Measurements from ENCODE around the gene PRKG1. TPM values are rescaled to one million over a fixed set of nuclear protein-coding genes. Genes with fewer than 3 reads are reported as not detected.

The PRKG1 gene
- total RNA-seq, 1 donor from 2014 or later = 26.4 TPM

DNA sequence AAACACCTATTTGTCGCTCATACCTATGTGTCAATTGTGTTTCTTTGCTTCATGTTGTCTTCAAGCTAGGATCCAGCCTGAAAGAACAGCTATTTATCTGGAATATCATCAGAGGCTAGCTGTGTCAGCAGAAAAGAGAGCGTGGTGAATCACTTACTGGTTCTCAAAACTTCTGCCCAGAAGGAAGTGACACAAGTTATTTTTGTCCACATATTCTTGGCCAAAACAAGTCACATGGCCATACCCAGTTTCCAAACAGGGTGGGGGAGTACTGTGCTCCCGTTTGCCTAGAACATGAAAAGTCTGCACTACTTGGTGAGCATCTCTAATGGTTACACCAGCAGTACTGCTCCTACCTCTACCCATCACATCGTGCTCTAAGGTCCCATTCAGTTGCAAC, 786.0 kb downstream of the PRKG1 start:
- H3K4me2 ChIP-seq = no peak overlapping the region
- Mint-ChIP-seq H3K4me1 (peaks cover 13% of the 10 kb centered on the region), H3K27me3 (ENCODE audit: insufficient read depth, low read depth) (no peaks in the 10 kb centered on the region), H3K4me3 (no peak overlapping the region), H3K36me3 (no peaks in the 10 kb centered on the region), H3K9me3 (peaks cover 5% of the 10 kb centered on the region), H3K27ac (no peak overlapping the region)
- no peak for DNase-seq (ENCODE audit: low spot score)
- H3K9me3 ChIP-seq (ENCODE audit: low read depth) = peaks cover 9% of the 10 kb centered on the region
- H3K79me2 ChIP-seq (ENCODE audit: low read depth) = no peaks in the 10 kb centered on the region
- no peaks in the 10 kb centered on the region for H3K27me3 ChIP-seq
- H3K4me1 ChIP-seq = peaks cover 20% of the 10 kb centered on the region
- H3K27ac ChIP-seq = peak overlapping the region; percentile 70
- no peak overlapping the region for H3K9ac ChIP-seq
- H3K4me3 ChIP-seq = no peak overlapping the region
- H2AFZ ChIP-seq (replicated peaks) = no peak overlapping the region
- H3F3A ChIP-seq (ENCODE audit: low read depth) = peaks cover 51% of the 10 kb centered on the region
- TF ChIP-seq EZH2phosphoT487 (IDR thresholded peaks at IDR 0.05) (no peak), EZH2 (IDR thresholded peaks at IDR 0.05) (no peak)
- TF ChIP-seq, protein P1, sequence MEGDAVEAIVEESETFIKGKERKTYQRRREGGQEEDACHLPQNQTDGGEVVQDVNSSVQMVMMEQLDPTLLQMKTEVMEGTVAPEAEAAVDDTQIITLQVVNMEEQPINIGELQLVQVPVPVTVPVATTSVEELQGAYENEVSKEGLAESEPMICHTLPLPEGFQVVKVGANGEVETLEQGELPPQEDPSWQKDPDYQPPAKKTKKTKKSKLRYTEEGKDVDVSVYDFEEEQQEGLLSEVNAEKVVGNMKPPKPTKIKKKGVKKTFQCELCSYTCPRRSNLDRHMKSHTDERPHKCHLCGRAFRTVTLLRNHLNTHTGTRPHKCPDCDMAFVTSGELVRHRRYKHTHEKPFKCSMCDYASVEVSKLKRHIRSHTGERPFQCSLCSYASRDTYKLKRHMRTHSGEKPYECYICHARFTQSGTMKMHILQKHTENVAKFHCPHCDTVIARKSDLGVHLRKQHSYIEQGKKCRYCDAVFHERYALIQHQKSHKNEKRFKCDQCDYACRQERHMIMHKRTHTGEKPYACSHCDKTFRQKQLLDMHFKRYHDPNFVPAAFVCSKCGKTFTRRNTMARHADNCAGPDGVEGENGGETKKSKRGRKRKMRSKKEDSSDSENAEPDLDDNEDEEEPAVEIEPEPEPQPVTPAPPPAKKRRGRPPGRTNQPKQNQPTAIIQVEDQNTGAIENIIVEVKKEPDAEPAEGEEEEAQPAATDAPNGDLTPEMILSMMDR (IDR thresholded peaks at IDR 0.05) = no peak
- H4K20me1 ChIP-seq (ENCODE audit: low read depth) = no peaks in the 10 kb centered on the region
- H3K36me3 ChIP-seq = peaks cover 9% of the 10 kb centered on the region

- H3K9me3 ChIP-seq (ENCODE audit: low read depth) = peaks cover 3% of the 10 kb centered on the region
- no peak overlapping the region for H3K27ac ChIP-seq
- H3K27me3 ChIP-seq = no peaks in the 10 kb centered on the region
- no peak overlapping the region for H3K27ac Mint-ChIP-seq
- no peaks in the 10 kb centered on the region for H4K20me1 ChIP-seq (ENCODE audit: low read depth)
- no peaks in the 10 kb centered on the region for H3K27me3 Mint-ChIP-seq (ENCODE audit: insufficient read depth, low read depth)
- TF ChIP-seq, protein P1 (IDR thresholded peaks at IDR 0.05) = no peak
- no peak for TF ChIP-seq EZH2 (IDR thresholded peaks at IDR 0.05)
- TF ChIP-seq EZH2phosphoT487 (IDR thresholded peaks at IDR 0.05) = no peak
- no peak overlapping the region for H3K4me3 Mint-ChIP-seq
- H3F3A ChIP-seq (ENCODE audit: low read depth) = peaks cover 48% of the 10 kb centered on the region
- DNase-seq (ENCODE audit: low spot score) = no peak
- H3K9ac ChIP-seq = no peak overlapping the region
- H3K36me3 Mint-ChIP-seq = no peaks in the 10 kb centered on the region
- H3K4me3 ChIP-seq = no peak overlapping the region
- peaks cover 1% of the 10 kb centered on the region for H3K9me3 Mint-ChIP-seq
- peaks cover 20% of the 10 kb centered on the region for H3K4me1 ChIP-seq
- H2AFZ ChIP-seq (replicated peaks) = no peak overlapping the region
- H3K4me1 Mint-ChIP-seq = peaks cover 13% of the 10 kb centered on the region
- peaks cover 3% of the 10 kb centered on the region for H3K36me3 ChIP-seq
- H3K4me2 ChIP-seq = no peak overlapping the region
- no peaks in the 10 kb centered on the region for H3K79me2 ChIP-seq (ENCODE audit: low read depth)
These were observed 786.8 kb downstream of the PRKG1 start for GRCh38 chr10:51861051-51861450.

- H3K9ac ChIP-seq = no peak overlapping the region
These were observed 787.4 kb downstream of the PRKG1 start for GRCh38 chr10:51861731-51862130.

DNA sequence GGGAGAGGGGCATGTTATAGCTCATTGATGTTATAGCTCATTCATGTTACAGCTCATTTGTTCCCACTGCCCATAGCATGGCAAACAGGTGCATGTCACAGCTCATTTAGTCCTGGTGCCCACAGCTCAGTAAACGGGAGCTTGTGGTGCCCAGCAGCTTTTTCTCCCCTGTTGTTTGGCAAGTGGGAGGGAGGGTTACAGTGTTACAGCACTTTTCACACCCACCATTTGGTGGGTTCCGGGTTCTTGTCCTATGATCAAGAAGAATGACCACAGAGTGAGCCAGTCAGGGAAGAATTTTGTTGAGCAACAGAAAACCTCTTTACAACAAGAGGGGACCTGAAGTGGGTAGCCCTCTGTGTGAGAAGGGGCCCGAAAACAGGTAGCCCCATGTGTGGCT, 787.9 kb downstream of the PRKG1 start:
- Histone ChIP-seq H3K36me3 (no peaks in the 10 kb centered on the region), H2AFZ (replicated peaks) (no peak overlapping the region), H3K9me3 (ENCODE audit: low read depth) (no peaks in the 10 kb centered on the region), H3K79me2 (ENCODE audit: low read depth) (no peaks in the 10 kb centered on the region), H3K4me2 (no peak overlapping the region), H4K20me1 (ENCODE audit: low read depth) (no peaks in the 10 kb centered on the region), H3K9ac (no peak overlapping the region), H3F3A (ENCODE audit: low read depth) (peaks cover 37% of the 10 kb centered on the region), H3K4me1 (peaks cover 16% of the 10 kb centered on the region), H3K27ac (no peak overlapping the region), H3K27me3 (no peaks in the 10 kb centered on the region), H3K4me3 (no peak overlapping the region)
- peaks cover 10% of the 10 kb centered on the region for H3K4me1 Mint-ChIP-seq
- no peaks in the 10 kb centered on the region for H3K36me3 Mint-ChIP-seq
- no peak overlapping the region for H3K4me3 Mint-ChIP-seq
- H3K27ac Mint-ChIP-seq = no peak overlapping the region
- TF ChIP-seq EZH2 (IDR thresholded peaks at IDR 0.05) = no peak
- DNase-seq (ENCODE audit: low spot score) = no peak
- H3K9me3 Mint-ChIP-seq = no peaks in the 10 kb centered on the region
- no peaks in the 10 kb centered on the region for H3K27me3 Mint-ChIP-seq (ENCODE audit: insufficient read depth, low read depth)

More at GRCh38 chr10:51861731-51862130, 787.4 kb downstream of the PRKG1 start:
- no peak for DNase-seq (ENCODE audit: low spot score)
- no peak for TF ChIP-seq EZH2phosphoT487 (IDR thresholded peaks at IDR 0.05)
- H3K27me3 ChIP-seq = no peaks in the 10 kb centered on the region
- no peak overlapping the region for H3K4me3 Mint-ChIP-seq
- no peak overlapping the region for H3K27ac ChIP-seq
- no peak overlapping the region for H3K4me3 ChIP-seq
- no peaks in the 10 kb centered on the region for H3K9me3 ChIP-seq (ENCODE audit: low read depth)
- H3K27ac Mint-ChIP-seq = no peak overlapping the region
- no peak overlapping the region for H2AFZ ChIP-seq (replicated peaks)
- no peaks in the 10 kb centered on the region for H3K36me3 Mint-ChIP-seq
- no peaks in the 10 kb centered on the region for H3K79me2 ChIP-seq (ENCODE audit: low read depth)
- no peaks in the 10 kb centered on the region for H3K9me3 Mint-ChIP-seq
- H3K36me3 ChIP-seq = no peaks in the 10 kb centered on the region
- peaks cover 20% of the 10 kb centered on the region for H3K4me1 ChIP-seq
- no peaks in the 10 kb centered on the region for H3K27me3 Mint-ChIP-seq (ENCODE audit: insufficient read depth, low read depth)
- H4K20me1 ChIP-seq (ENCODE audit: low read depth) = no peaks in the 10 kb centered on the region
- no peak overlapping the region for H3K4me2 ChIP-seq
- H3F3A ChIP-seq (ENCODE audit: low read depth) = peaks cover 41% of the 10 kb centered on the region
- H3K4me1 Mint-ChIP-seq = peaks cover 13% of the 10 kb centered on the region
